Activated gamma-delta T cell treated with Interleukin-2 at 50 U/mL for 16 hours (primary cell): Measurements from ENCODE around the gene SCARB1.
"Not testable (repeated sequence)": the region's sequence is repeated elsewhere in the genome, so short reads cannot be mapped to it uniquely, and the experiment has no call there.

Experiments
- DNase-seq: peaks from one replicate; pipeline ENCODE4 v3.0.0-alpha.2; 2020

Gene SCARB1, protein sequence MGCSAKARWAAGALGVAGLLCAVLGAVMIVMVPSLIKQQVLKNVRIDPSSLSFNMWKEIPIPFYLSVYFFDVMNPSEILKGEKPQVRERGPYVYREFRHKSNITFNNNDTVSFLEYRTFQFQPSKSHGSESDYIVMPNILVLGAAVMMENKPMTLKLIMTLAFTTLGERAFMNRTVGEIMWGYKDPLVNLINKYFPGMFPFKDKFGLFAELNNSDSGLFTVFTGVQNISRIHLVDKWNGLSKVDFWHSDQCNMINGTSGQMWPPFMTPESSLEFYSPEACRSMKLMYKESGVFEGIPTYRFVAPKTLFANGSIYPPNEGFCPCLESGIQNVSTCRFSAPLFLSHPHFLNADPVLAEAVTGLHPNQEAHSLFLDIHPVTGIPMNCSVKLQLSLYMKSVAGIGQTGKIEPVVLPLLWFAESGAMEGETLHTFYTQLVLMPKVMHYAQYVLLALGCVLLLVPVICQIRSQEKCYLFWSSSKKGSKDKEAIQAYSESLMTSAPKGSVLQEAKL

GRCh38 chr12:124863416-124864325 lies at the start of gene SCARB1:
TSS of gene SCARB1 (minus strand) at chr12:124863864. CDS start at chr12:124863720, 144 bp downstream.
- DNase-seq: peak; percentile 69

- DNase-seq: not testable (repeated sequence)
Observed at GRCh38 chr12:124912529-124913287, 49.0 kb upstream of the SCARB1 start.

DNA sequence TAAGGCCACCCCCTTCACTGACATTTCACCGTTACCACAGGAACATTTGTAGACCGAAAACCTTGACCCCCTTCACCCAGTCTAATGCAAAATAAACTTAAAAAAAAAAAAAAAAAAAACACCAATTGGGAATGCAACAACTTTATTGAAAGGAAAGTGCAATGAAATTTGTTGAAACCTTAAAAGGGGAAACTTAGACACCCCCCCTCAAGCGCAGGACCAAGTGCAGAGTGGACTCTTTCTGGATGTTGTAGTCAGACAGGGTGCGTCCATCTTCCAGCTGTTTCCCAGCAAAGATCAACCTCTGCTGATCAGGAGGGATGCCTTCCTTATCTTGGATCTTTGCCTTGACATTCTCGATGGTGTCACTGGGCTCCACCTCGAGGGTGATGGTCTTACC lies 47.9 kb upstream of the SCARB1 start:
- DNase-seq: not testable (repeated sequence)

GRCh38 chr12:124910561-124911478 lies 47.2 kb upstream of the SCARB1 start:
- no peak for DNase-seq

- no peak for DNase-seq
Observed at GRCh38 chr12:124909831-124910560, 46.3 kb upstream of the SCARB1 start.

DNA sequence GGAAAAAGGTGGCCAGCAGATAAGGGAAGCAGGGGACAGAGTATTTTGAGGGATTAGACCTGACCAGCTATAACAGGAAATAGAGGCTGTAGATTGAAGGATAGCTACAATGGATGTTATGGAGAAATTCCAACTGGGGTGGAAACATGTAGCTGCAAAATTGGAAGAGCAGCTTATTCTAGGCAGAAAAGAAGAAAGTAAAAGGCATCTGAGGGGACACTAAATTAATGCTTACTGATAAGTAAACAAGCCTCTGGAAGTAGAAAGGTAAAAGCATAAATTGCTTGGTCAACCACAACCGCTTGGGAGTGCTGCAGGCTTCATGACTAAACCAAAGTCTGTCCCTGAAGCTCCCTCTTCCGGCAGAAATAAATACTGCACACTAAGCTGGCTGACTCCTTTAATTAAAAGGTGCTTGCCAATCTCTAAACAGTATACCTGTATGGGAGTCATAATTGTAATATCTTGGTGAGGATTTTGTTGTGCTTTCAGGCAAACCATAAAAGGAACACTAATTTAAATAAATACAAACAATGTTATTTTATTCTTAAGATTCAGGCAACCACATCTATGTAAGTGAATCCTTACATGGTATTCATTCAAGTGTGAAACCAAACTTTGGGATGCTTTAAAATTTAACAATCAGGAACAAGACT lies 43.1 kb upstream of the SCARB1 start:
- peak; percentile 92 for DNase-seq

GRCh38 chr12:124904306-124905098 lies 40.8 kb upstream of the SCARB1 start:
- no peak for DNase-seq

- DNase-seq: no peak
Observed at GRCh38 chr12:124902916-124903315, 39.3 kb upstream of the SCARB1 start.

DNA sequence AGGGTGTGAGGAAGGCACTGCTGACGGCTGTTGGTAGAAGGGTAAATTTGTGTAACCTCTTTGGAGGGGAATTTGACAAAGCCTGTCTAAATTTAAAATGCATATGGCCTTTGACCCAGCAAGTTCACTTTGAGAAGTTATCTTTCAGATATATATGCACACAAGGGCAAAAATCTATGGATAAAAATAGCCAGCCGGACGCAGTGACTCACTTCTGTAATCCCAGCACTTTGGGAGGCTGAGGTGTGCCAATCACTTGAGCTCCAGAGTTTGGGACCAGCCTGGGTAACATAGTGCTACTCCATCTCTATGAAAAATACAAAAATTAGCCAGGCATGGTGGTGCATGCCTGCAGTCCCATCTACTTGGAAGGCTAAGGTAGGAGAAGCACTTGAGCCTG lies 37.3 kb upstream of the SCARB1 start:
- no peak for DNase-seq

DNA sequence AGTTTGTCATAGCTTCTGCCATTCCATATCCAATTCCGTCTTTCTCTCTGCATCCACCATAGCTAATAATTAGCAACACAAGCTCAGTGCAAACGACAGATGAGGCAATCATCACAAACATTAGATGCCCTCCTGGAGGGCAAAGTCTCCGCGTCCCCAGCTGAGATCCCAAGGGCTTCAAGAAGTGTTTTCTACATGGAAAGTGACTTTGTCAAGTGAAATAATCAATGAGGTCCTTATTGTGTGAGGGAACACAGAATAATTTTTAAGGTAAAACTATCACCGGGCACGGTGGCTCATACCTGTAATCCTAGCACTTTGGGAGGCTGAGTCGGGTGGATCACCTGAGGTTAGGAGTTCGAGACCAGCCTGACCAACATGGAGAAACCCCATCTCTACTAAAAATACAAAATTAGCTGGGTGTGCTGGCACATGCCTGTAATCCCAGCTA lies 36.7 kb upstream of the SCARB1 start:
- not testable (repeated sequence) for DNase-seq

DNA sequence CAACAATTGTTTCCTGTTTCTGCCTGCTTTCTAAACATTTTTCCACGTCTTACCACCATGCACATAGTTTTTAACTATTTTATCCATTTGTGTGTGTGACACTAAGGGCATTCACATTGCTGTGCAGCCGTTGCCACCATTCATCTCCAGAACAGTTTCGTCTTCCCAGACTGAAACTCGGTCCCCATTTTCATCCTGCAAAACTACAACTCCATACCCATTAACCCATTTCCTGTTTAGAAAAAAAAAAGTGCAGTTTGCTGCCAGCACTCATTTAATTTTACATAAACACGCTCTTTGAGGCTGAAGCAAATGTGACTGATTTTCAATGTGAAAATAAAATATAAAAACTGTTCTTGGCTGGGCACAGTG lies 35.2 kb upstream of the SCARB1 start:
- DNase-seq: no peak

GRCh38 chr12:124898200-124898922 lies 34.7 kb upstream of the SCARB1 start:
- DNase-seq: peak; percentile 70

- DNase-seq: no peak
Observed at GRCh38 chr12:124896461-124896860, 32.8 kb upstream of the SCARB1 start.

GRCh38 chr12:124893792-124894516 lies 30.3 kb upstream of the SCARB1 start:
- DNase-seq: no peak

DNA sequence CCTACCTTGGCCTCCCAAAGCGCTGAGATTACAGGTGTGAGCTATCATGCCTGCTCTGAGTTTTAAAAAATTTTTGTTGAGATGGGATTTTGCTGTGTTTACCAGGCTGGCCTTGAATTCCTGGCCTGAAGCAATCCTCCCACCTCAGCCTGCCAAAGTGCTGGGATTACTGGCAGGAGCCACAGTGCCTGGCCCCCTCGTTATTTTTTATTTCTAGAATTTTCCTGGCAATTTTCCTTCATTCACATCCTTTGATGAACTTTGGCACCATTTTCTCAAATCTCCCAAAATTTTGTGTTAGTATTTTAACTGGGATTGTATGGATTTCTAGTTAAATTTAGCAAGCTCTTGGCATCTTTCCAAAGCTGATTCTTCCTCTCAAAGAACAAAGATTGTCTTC lies 24.6 kb upstream of the SCARB1 start:
- no peak for DNase-seq

DNA sequence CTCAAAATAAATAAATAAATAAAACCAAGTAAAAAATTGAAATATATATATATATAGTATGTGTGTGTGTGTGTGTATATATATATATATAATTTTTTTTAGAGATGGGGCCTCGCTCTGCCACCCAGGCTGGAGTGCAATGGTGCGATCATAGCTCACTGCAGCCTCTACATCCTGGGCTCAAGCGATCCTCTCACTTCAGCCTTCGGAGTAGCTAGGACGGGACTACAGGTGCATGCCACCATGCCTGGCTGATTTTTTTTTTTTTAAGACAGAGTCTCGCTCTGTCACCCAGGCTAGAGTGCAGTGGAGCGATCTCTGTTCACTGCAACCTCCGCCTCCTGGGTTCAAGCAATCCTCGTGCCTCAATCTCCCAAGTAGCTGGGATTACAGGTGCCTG lies 24.1 kb upstream of the SCARB1 start:
- DNase-seq: not testable (repeated sequence)

- no peak for DNase-seq
Observed at GRCh38 chr12:124884587-124885438, 21.1 kb upstream of the SCARB1 start.
